Heart right ventricle (tissue), 16 donors: ENCODE measurements around the gene PRDX5. TPM values are rescaled to one million over a fixed set of nuclear protein-coding genes. Genes with fewer than 3 reads are reported as not detected.

Source experiments
- ATAC-seq, 8 donors: fragments of 200-7000 bp; cut with Tn5 transposase; one replicate each; pipeline ENCODE4 v1.9.1; 2020; ENCODE audit warnings: mild to moderate bottlenecking in 8 of 8, moderate library complexity in 8 of 8, moderate number of reproducible peaks in 1 of 8
- DNase-seq, 2 donors: peaks; one replicate each; pipeline ENCODE4 v3.0.0-alpha.2; 2020
- H3K27ac ChIP-seq, 10 donors: fragments of 200-600 bp; sonication (generic) in 2 of 10; one replicate each; pipeline versions ENCODE4 v1.5.0 to v1.8.0; 2020 to 2022; ENCODE audit warnings: mild to moderate bottlenecking in 3 of 10
- H3K27me3 ChIP-seq, 7 donors: fragments of 200-600 bp; one replicate each; pipeline ENCODE4 v1.8.0; 2021 to 2022; ENCODE audit warnings: mild to moderate bottlenecking in 2 of 7
- H3K36me3 ChIP-seq, 9 donors: fragments of 200-600 bp; sonication (generic) in 1 of 9; one replicate each; pipeline versions ENCODE4 v1.5.0 to v1.8.0; 2020 to 2022; ENCODE audit warnings: mild to moderate bottlenecking in 2 of 9
- H3K4me1 ChIP-seq, 9 donors: fragments of 200-600 bp; sonication (generic) in 1 of 9; one replicate each; pipeline versions ENCODE4 v1.5.0 to v1.8.0; 2020 to 2022; ENCODE audit warnings: mild to moderate bottlenecking in 4 of 9
- H3K4me3 ChIP-seq, 10 donors: fragments of 200-600 bp; sonication (generic) in 2 of 10; one replicate each; pipeline versions ENCODE4 v1.5.0 to v1.8.0; 2020 to 2022; ENCODE audit warnings: mild to moderate bottlenecking in 7 of 10, moderate library complexity in 2 of 10
- H3K9me3 ChIP-seq, 11 donors: fragments of 200-600 bp in 10 of 11; sonication (generic) in 2 of 11; one replicate each; pipeline versions ENCODE4 v1.5.0 to v1.8.0; 2013 to 2022; ENCODE audit warnings: mild to moderate bottlenecking in 2 of 11, control low read depth in 1 of 11, moderate library complexity in 1 of 11
- WGBS, 2 donors: extraction: QIAGEN DNeasy Blood & Tissue Kit; methylation state at CpG; one replicate each; pipeline ENCODE4 v1.1.7; 2013; ENCODE audit warnings: inconsistent platforms in 1 of 2; 5-methylcytosine and 5-hydroxymethylcytosine counted together
- intact Hi-C, 10 donors: fragments of 100-400 bp; cut with DNase I; formaldehyde crosslinking; loops; one replicate each; pipeline versions ENCODE4 v1.11.1 to v1.14.2; 2022
- polyA plus RNA-seq, 2 donors: library from polyadenylated mRNA; stranded (reverse); fragments of 200-250 nt; gene quantifications; one replicate each; pipeline ENCODE4 v1.2.3, GENCODE V29; 2013
- total RNA-seq, 10 donors: library from RNA; stranded (reverse); fragmentation: NEBNext Ultra II Directional in 3 of 10; extraction: Animal tissue kit (Norgen Biotek cat#: 25700) in 3 of 10; gene quantifications; one replicate each; pipeline versions ENCODE4 v1.2.1 to v1.2.4, GENCODE V29; 2021 to 2023
- TF ChIP-seq, protein P1 (sequence below), 9 donors: fragments of 200-600 bp; sonication (generic) in 2 of 9; IDR thresholded peaks; one replicate each; pipeline versions ENCODE4 v1.5.0 to v1.8.0; 2021 to 2022; ENCODE audit warnings: antibody characterized with exemption in 9 of 9, mild to moderate bottlenecking in 5 of 9, moderate library complexity in 1 of 9
- donor health status: Arrhythmogenic right ventricular cardiomyopathy.
- donor health status: ischemic (EF 13 %, LVEDD 7.1; RV severe dilation, severe dysfunction).
- donor health status: healthy with polysubstance abuse.
- donor health status: DM: no; HTN: yes; CAD: no.
- donor health status: DM: no; HTN: no; CAD: no.
- donor health status: ischemic (EF 25% LVEDD 6.9; RV normal size, moderate dysfunction).
- donor health status: ischemic (EF 25% LVEDD 5.7; RV mildly dilated, moderate dysfunction).
- donor health status: healthy.
- donor health status: DM: yes; HTN: yes; CAD: no.
- donor health status: Ischemic cardiomyopathy.
- donor health status: ischemic (EF 35%, LVEDD 5.7; RV mildly dilated, moderate dysfunction).
- donor health status: nonischemic (EF 11% LVEDD 7.7; RV severe dilation, severe dysfunction).
- donor health status: DM: yes; HTN: yes; CAD: no.
- donor health status: PGD.
- donor health status: ischemic (EF 29% LVEDD 5.4; RV normal size, mild dysfunction).
- donor health status: nonischemic (EF 23%, LVEDD 6.1; RV moderate dilation, normal function).

PRDX5 gene
- total and polyA plus RNA-seq, 12 donors, result 264 to 750 (median 292) TPM

DNA sequence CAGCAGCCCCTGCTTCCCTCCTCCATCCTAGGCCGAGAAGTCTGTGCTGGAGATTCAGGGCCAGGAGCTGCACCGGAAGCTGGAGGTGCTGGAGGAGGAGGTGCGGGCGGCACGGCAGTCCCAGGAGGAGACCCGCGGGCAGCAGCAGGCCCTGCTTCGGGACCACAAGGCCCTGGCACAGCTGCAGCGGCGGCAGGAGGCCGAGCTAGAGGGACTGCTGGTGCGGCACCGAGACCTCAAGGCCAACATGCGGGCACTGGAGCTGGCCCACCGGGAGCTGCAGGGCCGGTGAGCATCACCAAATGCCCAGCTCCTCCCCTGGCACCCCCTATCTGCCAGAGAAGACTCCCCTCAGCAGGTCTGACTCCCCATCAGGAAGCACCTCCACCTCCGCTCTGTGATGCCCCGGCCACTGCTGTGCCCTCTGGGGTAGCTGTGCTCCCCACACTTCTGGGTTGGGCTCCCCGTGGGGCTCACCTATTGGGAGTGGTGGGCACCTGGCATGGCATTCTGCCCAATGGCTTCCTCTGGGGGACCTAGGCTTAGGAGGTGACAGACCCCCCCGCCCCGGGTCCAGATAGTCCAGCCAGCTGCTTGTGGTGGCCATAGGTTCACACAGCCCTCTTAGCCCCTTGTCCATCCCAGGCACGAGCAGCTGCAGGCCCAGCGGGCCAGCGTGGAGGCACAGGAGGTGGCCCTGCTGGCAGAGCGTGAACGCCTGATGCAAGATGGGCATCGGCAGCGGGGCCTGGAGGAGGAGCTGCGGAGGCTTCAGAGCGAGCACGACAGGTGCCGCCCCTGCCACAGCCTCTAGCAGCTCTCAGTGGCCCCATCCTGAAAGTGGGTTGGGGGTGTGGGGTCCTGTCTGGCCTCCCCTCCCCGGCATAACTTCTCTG lies 34.4 kb downstream of the PRDX5 start:
- Histone ChIP-seq H3K4me1 (peaks cover 0 to 27% (median 10%) of the 10 kb centered on the region in 9 donors), H3K27me3 (no peaks in the 10 kb centered on the region), H3K9me3 (no peaks in the 10 kb centered on the region), H3K4me3 (no peak overlapping the region), H3K36me3 (peaks cover 0 to 26% (median 0%) of the 10 kb centered on the region in 9 donors), H3K27ac (no peak overlapping the region)
- TF ChIP-seq, protein P1, sequence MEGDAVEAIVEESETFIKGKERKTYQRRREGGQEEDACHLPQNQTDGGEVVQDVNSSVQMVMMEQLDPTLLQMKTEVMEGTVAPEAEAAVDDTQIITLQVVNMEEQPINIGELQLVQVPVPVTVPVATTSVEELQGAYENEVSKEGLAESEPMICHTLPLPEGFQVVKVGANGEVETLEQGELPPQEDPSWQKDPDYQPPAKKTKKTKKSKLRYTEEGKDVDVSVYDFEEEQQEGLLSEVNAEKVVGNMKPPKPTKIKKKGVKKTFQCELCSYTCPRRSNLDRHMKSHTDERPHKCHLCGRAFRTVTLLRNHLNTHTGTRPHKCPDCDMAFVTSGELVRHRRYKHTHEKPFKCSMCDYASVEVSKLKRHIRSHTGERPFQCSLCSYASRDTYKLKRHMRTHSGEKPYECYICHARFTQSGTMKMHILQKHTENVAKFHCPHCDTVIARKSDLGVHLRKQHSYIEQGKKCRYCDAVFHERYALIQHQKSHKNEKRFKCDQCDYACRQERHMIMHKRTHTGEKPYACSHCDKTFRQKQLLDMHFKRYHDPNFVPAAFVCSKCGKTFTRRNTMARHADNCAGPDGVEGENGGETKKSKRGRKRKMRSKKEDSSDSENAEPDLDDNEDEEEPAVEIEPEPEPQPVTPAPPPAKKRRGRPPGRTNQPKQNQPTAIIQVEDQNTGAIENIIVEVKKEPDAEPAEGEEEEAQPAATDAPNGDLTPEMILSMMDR (IDR thresholded peaks at IDR 0.05), result no peak
- no peak for DNase-seq
- no peak for ATAC-seq
- WGBS, 2 donors, result 91 to 93% methylated on average over 31 to 33 of the region's 33 CpGs
- intact Hi-C loops, result loop anchor here in 2 of 10 donors (5.0 to 10.0 kb wide), 2 partner anchors 35 to 302 kb away; partner anchors contain the start of genes PRDX5 (in 1 of the 2) and TRMT112 (in 1 of the 2)

DNA sequence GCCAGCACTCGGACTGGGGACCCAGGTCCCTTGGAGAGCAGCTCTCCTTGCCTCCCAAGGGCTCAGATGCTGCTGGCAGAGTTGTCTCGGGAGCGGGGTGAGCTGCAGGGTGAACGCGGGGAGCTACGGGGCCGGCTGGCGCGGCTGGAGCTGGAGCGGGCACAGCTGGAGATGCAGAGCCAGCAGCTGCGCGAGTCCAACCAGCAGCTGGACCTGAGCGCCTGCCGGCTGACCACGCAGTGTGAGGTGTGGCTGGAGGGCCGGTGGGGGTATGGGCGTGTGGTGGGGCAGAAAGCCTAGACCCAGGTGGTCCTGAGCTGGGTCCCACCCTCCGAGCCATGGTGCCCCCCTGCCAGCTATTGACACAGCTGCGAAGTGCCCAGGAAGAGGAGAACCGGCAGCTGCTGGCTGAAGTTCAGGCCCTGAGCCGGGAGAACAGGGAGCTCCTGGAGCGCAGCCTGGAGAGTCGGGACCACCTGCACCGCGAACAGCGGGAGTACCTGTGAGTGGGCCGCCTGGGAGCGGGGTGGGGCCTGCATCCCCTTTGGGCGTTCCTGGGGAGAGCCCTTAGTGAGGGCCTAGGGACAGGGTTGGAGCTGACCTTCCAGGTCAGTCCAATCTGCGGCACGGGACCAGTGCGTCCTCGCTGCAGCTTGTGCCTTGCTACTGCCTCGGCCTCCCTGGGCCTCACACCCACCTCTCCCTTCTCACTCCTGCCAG lies 35.2 kb downstream of the PRDX5 start:
- intact Hi-C loops, result loop anchor here in 2 of 10 donors (5.0 to 10.0 kb wide), 2 partner anchors 36 to 302 kb away; partner anchors contain the start of genes PRDX5 (in 1 of the 2) and TRMT112 (in 1 of the 2)
- H3K4me1 ChIP-seq, result peaks cover 6 to 34% (median 19%) of the 10 kb centered on the region in 9 donors
- TF ChIP-seq, protein P1 (IDR thresholded peaks at IDR 0.05), result no peak
- DNase-seq (no peak), ATAC-seq (no peak)
- H3K36me3 ChIP-seq, result peaks cover 0 to 26% (median 0%) of the 10 kb centered on the region in 9 donors
- WGBS, 2 donors, result 88 to 93% methylated on average over 29 to 34 of the region's 34 CpGs
- no peak overlapping the region for H3K4me3 ChIP-seq
- H3K9me3 ChIP-seq, result no peaks in the 10 kb centered on the region
- no peak overlapping the region for H3K27ac ChIP-seq
- H3K27me3 ChIP-seq, result no peaks in the 10 kb centered on the region

DNA sequence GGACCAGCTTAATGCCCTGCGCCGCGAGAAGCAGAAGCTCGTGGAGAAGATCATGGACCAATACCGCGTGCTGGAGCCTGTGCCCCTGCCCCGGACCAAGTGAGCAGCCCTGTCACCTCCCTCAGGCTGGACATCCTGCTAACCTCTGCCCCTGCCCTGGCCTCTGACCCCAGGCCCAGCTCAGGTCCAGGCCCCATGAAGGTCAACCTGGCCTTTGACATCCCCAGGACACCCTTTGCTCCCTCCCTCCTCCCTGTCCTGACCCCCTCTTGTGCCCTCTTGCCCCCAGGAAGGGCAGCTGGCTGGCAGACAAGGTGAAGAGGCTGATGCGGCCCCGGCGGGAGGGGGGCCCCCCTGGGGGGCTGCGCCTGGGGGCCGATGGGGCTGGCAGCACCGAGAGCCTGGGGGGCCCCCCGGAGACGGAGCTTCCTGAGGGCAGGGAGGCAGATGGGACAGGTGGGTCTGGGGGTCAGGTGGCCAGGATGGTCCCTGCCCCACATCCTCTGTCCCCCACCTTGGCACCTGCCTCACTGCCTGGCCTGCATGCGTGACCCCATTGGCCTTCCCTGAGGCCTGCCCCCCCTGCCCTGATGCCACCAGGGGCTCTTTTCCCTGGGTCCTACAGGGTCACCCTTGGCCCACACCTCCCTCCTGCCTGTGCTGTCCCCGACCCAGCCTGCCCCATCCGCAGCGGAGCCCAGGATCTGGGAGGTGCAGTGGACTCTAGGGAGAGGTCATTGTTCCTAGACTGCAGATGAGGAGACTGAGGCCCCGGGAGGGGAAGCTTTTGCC lies 36.0 kb downstream of the PRDX5 start:
- H3K4me1 ChIP-seq, result peaks cover 8 to 34% (median 25%) of the 10 kb centered on the region in 9 donors
- no peaks in the 10 kb centered on the region for H3K27me3 ChIP-seq
- peaks cover 0 to 26% (median 0%) of the 10 kb centered on the region in 9 donors for H3K36me3 ChIP-seq
- 81 to 85% methylated on average over 20 of the region's 20 CpGs for WGBS, 2 donors
- intact Hi-C loops, result loop anchor here in 3 of 10 donors (2.0 to 10.0 kb wide), 3 partner anchors 35 to 301 kb away; partner anchors contain the start of genes PRDX5 (in 2 of the 3) and TRMT112 (in 1 of the 3)
- no peaks in the 10 kb centered on the region for H3K9me3 ChIP-seq
- DNase-seq (no peak), ATAC-seq (no peak)
- TF ChIP-seq, protein P1 (IDR thresholded peaks at IDR 0.05), result no peak
- no peak overlapping the region for H3K27ac ChIP-seq
- no peak overlapping the region for H3K4me3 ChIP-seq
